Measurements from ENCODE around the gene SLC35B1. TPM values are rescaled to one million over a fixed set of nuclear protein-coding genes. Genes with fewer than 3 reads are reported as not detected.

SLC35B1 gene
- total RNA-seq, 4 donors from 2014 or later, result 17.9 to 35.6 (median 19.5) TPM

DNA sequence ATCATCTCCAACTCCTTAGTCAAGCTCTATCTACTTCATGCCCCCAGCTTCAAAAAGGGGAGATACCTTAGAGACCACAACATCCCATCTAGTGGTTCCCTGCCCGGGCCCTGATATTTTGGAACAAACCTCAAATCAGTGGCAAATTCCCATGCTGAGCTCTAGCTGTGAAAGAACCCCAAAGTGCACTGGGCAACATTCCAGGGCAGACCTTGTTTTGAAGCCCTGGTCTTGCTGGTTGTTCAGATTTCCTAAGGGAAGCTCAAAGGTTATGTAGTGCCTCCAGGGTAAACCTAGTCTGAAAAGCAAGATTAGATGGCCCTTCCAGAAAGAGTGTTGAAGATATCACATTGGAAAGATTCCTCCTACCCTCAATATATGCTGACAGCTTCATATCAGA, 39.9 kb upstream of the SLC35B1 start:
- H3K4me1 ChIP-seq, result peaks cover 0 to 50% (median 6%) of the 10 kb centered on the region in 3 donors
- WGBS, 2 donors (ENCODE audit: low coverage in 1 of 2), result 78 to 100% methylated on average over 1 of the region's 1 CpG
- H3K9me3 ChIP-seq, result no peaks in the 10 kb centered on the region
- peak overlapping the region in 1 of 4 donors; percentile 8 for H3K27ac ChIP-seq
- ATAC-seq, result no peak
- H3K27me3 ChIP-seq, result no peaks in the 10 kb centered on the region
- TF ChIP-seq POLR2A (IDR thresholded peaks at IDR 0.05) (no peak), EP300 (IDR thresholded peaks at IDR 0.05) (no peak)
- H3K4me3 ChIP-seq, result no peak overlapping the region
- H3K36me3 ChIP-seq, result no peaks in the 10 kb centered on the region

DNA sequence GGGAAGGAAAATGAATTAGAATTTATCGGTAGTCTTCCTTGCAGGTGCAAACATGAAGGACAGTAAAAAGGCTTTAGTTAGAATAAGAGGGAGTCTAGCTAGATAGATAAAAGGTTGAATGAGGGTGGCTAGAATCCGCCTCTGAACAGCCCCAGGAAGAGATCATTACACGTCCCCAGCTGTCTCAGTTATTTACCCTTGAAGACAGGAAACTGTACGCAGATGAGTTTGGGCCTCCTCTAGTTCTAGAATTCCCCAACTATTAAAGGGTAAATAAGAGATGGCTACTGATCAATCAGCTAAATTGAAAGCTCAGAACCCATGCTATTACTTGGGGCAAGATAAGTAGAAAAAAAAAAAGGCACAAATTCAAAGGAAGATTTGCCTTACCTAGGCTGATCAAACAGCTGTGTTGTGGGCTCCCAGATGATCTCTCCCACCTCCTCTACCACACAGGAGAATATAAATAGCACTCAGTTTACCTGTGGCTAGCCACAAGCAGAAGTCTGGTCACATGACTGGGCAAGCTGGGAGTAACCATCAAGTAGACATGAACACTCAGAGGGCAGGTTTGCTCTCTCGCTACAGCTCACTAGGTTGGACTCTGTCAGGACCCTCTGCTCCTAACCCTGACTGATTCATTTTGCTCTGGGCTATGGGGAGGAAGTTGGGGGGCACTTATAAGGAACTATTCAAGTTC, 39.2 kb upstream of the SLC35B1 start:
- H3K36me3 ChIP-seq, result no peaks in the 10 kb centered on the region
- no peak overlapping the region for H3K4me3 ChIP-seq
- H3K4me1 ChIP-seq, result peaks cover 6 to 50% (median 12%) of the 10 kb centered on the region in 3 donors
- H3K27ac ChIP-seq, result peak overlapping the region in 2 of 4 donors; percentile 8 to 26
- TF ChIP-seq, protein P1, sequence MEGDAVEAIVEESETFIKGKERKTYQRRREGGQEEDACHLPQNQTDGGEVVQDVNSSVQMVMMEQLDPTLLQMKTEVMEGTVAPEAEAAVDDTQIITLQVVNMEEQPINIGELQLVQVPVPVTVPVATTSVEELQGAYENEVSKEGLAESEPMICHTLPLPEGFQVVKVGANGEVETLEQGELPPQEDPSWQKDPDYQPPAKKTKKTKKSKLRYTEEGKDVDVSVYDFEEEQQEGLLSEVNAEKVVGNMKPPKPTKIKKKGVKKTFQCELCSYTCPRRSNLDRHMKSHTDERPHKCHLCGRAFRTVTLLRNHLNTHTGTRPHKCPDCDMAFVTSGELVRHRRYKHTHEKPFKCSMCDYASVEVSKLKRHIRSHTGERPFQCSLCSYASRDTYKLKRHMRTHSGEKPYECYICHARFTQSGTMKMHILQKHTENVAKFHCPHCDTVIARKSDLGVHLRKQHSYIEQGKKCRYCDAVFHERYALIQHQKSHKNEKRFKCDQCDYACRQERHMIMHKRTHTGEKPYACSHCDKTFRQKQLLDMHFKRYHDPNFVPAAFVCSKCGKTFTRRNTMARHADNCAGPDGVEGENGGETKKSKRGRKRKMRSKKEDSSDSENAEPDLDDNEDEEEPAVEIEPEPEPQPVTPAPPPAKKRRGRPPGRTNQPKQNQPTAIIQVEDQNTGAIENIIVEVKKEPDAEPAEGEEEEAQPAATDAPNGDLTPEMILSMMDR (IDR thresholded peaks at IDR 0.05), result no peak
- TF ChIP-seq EP300 (IDR thresholded peaks at IDR 0.05) (no peak), POLR2AphosphoS5 (IDR thresholded peaks at IDR 0.05) (no peak), POLR2A (IDR thresholded peaks at IDR 0.05) (no peak)
- no peaks in the 10 kb centered on the region for H3K27me3 ChIP-seq
- no peaks in the 10 kb centered on the region for H3K9me3 ChIP-seq
- 64 to 75% methylated on average over 4 of the region's 5 CpGs for WGBS, 2 donors (ENCODE audit: low coverage in 1 of 2)
- ATAC-seq, result no peak

DNA sequence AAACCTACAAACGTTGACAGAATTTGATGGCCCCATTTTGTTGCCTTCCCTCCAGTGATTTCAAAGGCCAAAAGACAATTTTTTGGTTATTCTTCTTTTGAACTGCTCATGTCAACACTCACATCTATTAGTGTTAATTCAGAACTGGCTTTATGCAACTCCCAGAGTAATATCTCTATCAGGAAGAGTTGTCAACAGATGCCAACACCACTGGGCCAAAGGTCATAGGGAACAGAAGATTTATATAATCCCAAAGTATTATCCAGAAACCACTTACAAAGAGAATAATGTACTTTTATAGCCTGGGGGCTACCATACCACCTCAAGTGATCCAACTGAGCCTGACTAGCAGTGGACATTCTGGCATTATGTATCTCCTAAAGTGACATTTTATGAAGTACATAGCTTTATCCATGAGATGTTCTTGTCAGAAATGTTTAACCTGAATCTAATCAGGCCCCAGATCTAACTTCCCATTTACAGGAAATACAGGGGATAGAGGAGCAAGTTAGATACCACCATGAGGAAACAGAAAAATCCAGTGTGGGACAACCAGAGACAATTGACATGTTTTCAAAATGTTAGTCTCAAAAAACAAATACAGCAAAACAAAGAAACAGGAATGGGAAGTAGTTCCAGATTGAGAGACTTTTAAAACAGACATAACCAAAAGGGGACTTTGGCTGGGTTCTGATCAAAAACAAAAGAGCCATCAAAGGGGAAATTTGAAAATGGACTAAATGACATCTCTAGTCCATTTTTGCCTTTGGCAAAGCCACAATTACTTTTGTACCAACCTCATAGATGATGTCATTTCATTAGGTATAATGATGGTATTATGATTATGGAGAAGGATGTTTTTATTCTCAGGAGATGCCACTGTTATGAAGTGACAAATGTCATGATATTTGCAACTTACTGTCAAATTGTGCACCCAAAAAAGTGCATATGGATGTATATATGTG, 37.7 kb upstream of the SLC35B1 start:
- TF ChIP-seq POLR2A (IDR thresholded peaks at IDR 0.05) (no peak), POLR2AphosphoS5 (IDR thresholded peaks at IDR 0.05) (no peak), EP300 (IDR thresholded peaks at IDR 0.05) (no peak)
- TF ChIP-seq, protein P1 (IDR thresholded peaks at IDR 0.05), result no peak
- no peak for ATAC-seq
- Histone ChIP-seq H3K36me3 (no peaks in the 10 kb centered on the region), H3K27ac (peak overlapping the region in 1 of 4 donors; percentile 86), H3K27me3 (no peaks in the 10 kb centered on the region), H3K4me1 (peaks cover 20 to 65% (median 27%) of the 10 kb centered on the region in 3 donors), H3K4me3 (no peak overlapping the region), H3K9me3 (no peaks in the 10 kb centered on the region)
- WGBS, 2 donors (ENCODE audit: low coverage in 1 of 2), result 33 to 63% methylated on average over 1 of the region's 1 CpG

DNA sequence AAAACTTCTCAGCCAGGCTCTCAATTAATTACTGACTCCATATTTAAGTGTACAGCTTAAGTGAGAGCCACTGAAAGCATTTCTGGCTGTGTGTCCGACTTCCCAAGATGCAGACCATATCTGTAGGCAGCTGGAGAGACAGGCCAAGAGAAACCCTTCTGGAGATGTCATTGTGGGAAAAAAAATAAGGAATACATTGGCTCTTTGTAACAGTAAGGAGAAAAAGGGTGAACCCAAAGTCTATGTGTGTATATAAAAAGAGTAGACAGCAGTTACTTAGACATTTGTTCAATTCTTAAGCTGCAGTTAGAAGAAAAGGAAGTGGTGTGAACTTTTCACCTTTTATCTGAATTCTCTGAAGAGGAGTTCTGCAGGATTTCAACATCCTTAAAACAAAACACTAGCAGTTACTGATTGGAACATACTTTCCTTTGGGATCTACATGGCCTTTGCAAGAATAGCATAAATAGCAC, 34.4 kb upstream of the SLC35B1 start:
- H3K27me3 ChIP-seq, result no peaks in the 10 kb centered on the region
- no peaks in the 10 kb centered on the region for H3K36me3 ChIP-seq
- H3K4me1 ChIP-seq, result peaks cover 20 to 90% (median 37%) of the 10 kb centered on the region in 3 donors
- 7% methylated on average over 1 of the region's 1 CpG for WGBS, 2 donors (ENCODE audit: low coverage in 1 of 2)
- H3K9me3 ChIP-seq, result no peaks in the 10 kb centered on the region
- H3K4me3 ChIP-seq, result no peak overlapping the region
- peak overlapping the region; percentile 76 to 88 (median 86) for H3K27ac ChIP-seq
- TF ChIP-seq EP300 (IDR thresholded peaks at IDR 0.05), result no peak
- no peak for TF ChIP-seq POLR2AphosphoS5 (IDR thresholded peaks at IDR 0.05)
- TF ChIP-seq, protein P1 (IDR thresholded peaks at IDR 0.05), result no peak
- TF ChIP-seq POLR2A (IDR thresholded peaks at IDR 0.05), result no peak
- ATAC-seq, result no peak

DNA sequence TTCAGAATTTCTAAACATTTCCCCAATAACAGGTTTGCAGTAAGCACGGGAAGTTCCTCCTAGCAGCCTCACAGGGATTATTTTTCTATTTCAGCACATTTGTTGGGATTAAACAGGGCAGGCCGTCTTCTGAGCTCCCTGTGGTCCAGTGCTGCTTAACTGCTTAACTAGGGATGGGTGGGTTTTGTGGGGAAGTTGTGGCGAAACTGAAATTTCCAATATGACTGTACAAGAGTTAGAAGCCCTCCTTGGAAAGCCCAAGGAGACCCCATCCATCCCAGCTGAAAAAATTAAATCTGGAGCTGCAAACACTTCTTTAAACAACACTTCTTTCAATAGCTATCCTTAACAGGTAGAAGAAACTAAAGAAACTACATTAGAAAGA, 33.9 kb upstream of the SLC35B1 start:
- Histone ChIP-seq H3K9me3 (no peaks in the 10 kb centered on the region), H3K36me3 (no peaks in the 10 kb centered on the region), H3K27me3 (no peaks in the 10 kb centered on the region), H3K4me3 (no peak overlapping the region), H3K27ac (peak overlapping the region; percentile 76 to 88 (median 86)), H3K4me1 (peaks cover 20 to 90% (median 37%) of the 10 kb centered on the region in 3 donors)
- WGBS, 2 donors (ENCODE audit: low coverage in 1 of 2), result 23 to 47% methylated on average over 2 to 3 of the region's 3 CpGs
- TF ChIP-seq EP300 (IDR thresholded peaks at IDR 0.05) (no peak), POLR2A (IDR thresholded peaks at IDR 0.05) (no peak), POLR2AphosphoS5 (IDR thresholded peaks at IDR 0.05) (no peak)
- TF ChIP-seq, protein P1 (IDR thresholded peaks at IDR 0.05), result no peak
- no peak for ATAC-seq
